Cardiac fibroblast (primary cell): ENCODE results near the gene ZNF791.
"Not testable (repeated sequence)": the region's sequence is repeated elsewhere in the genome, so short reads cannot be mapped to it uniquely, and the experiment has no call there.

ENCODE experiments used
- DNase-seq, 2 donors: peaks; one replicate each; pipeline versions ENCODE4 v3.0.0 to v3.0.0-alpha.2; 2010; ENCODE audit warnings: low read depth in 2 of 2
- H3K4me3 ChIP-seq, 2 donors: replicated peaks in 1 of 2; 1 replicate in 1 of 2; 2 replicates in 1 of 2; pipeline ENCODE4 v1.5.1; 2011; ENCODE audit warnings: low read depth in 2 of 2, low read length in 2 of 2, mild to moderate bottlenecking in 2 of 2, moderate library complexity in 1 of 2
- TF ChIP-seq, protein P1 (sequence below): IDR thresholded peaks from one replicate; pipeline ENCODE4 v1.5.1; 2011; ENCODE audit warnings: low read depth, mild to moderate bottlenecking, low read length, inconsistent platforms

Gene ZNF791

DNA sequence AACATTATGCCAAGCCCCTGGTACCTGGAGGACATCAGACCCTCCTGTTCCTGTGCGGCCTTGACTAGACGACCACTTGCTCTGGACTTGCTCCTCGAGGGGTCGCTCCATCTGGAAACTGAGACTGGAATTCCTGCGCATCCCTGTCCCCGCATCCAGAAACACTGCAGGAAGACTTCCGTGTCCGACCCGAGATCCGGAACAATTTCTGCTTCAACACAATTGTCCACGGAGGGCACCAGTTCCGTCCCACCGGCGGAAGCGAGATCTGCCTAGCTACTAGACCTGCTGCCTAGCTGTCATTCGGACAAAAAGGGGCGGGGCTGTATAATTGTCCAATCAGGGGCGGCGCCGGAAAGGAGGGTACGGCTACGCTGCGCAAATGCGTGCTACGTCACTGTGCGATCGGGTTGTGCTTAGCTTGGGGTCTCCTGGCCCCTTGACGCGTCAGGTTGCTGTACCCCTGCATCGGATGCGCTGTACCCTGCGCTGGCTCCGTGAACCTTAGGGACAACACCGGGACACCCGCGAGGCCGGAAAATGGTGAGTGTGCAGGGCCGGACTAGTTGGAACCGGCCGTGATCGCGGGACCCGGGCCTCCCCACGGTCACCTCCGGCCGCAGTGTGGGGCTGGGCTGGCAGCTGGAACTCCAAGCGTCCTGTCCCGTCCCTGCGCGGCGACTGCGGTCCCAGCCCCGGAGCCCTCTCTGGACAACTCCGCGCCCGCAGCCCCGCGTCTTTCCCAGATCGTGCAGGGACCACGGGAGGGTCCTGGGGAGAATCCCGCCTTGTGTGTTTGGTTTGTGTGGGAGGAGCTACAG is at the start of gene ZNF791, which contains the start of gene ZNF490:
Gene ZNF791 (plus strand): TSS at position 381 of the 821 bp plus-strand sequence. CDS start 160 bp downstream, at position 541.
Gene ZNF490 (minus strand): TSS at position 274 of the 821 bp plus-strand sequence. CDS start 133 bp downstream, at position 141.
- DNase-seq: peak; percentile 98
- peak within 1 kb of the TSS; percentile 99 to 100 for H3K4me3 ChIP-seq
- TF ChIP-seq, protein P1, sequence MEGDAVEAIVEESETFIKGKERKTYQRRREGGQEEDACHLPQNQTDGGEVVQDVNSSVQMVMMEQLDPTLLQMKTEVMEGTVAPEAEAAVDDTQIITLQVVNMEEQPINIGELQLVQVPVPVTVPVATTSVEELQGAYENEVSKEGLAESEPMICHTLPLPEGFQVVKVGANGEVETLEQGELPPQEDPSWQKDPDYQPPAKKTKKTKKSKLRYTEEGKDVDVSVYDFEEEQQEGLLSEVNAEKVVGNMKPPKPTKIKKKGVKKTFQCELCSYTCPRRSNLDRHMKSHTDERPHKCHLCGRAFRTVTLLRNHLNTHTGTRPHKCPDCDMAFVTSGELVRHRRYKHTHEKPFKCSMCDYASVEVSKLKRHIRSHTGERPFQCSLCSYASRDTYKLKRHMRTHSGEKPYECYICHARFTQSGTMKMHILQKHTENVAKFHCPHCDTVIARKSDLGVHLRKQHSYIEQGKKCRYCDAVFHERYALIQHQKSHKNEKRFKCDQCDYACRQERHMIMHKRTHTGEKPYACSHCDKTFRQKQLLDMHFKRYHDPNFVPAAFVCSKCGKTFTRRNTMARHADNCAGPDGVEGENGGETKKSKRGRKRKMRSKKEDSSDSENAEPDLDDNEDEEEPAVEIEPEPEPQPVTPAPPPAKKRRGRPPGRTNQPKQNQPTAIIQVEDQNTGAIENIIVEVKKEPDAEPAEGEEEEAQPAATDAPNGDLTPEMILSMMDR: no peak

DNA sequence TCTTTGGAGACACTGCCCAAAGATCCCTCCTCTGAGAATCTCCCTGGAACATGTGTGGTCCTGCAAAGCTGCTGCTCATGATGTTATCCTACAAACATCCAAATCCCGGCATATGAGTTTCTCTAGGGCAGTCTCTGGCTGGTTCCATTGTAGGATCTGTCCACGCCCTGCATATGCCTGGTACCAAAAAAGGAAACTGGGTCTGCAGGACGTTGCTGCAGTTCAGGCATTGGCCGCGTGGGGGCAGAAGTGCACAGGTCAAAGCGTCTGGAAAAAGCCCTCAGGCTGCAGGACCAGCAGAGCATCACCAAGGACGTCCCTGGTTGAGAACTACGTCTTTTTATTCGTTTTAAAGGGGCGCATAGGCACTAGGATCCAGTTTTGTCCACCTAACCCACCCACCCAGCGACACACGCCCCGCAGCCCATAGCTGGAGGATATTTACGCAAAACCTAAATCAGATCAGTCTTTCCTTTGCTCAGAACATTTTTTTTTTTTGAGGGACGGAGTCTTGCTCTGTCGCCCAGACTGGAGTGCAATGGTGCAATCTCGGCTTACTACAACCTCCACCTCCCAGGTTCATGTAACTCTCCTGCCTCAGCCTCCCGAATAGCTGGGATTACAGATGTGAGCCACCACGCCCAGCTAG is 46.6 kb upstream of the ZNF791 start:
- H3K4me3 ChIP-seq: no peak overlapping the region
- peak; percentile 90 to 91 for DNase-seq

DNA sequence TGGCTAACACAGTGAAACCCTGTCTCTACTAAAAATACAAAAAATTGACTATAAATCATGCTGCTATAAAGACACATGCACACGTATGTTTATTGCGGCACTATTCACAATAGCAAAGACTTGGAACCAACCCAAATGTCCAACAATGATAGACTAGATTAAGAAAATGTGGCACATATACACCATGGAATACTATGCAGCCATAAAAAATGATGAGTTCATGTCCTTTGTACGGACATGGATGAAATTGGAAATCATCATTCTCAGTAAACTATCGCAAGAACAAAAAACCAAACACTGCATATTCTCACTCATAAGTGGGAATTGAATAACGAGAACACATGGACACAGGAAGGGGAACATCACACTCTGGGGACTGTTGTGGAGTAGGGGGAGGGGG is 44.3 kb upstream of the ZNF791 start:
- DNase-seq, H3K4me3 ChIP-seq: not testable (repeated sequence)

More for the DNA sequence above, 46.6 kb upstream of the ZNF791 start:
- TF ChIP-seq, protein P1: peak; percentile 97

DNA sequence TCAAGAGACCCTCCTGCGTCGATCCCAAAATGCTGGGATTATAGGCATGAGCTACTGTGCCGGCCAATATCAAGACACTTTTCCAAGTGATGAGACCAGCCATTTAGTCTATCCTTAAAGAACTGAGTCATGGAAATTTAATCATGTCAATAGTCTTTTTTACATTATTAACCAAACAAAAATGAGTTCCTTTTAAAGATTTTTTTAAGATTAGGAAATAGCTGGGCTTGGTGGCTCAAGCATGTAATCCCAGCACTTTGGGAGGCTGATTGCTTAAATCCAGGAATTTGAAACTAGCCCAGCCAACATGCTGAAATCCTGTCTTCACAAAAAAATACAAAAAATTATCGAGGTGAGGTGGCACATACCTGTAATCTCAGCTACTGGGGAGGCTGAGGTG is 42.8 kb upstream of the ZNF791 start:
- DNase-seq: peak in 1 of 2 donors; percentile 12
- H3K4me3 ChIP-seq: no peak overlapping the region
- TF ChIP-seq, protein P1: no peak

DNA sequence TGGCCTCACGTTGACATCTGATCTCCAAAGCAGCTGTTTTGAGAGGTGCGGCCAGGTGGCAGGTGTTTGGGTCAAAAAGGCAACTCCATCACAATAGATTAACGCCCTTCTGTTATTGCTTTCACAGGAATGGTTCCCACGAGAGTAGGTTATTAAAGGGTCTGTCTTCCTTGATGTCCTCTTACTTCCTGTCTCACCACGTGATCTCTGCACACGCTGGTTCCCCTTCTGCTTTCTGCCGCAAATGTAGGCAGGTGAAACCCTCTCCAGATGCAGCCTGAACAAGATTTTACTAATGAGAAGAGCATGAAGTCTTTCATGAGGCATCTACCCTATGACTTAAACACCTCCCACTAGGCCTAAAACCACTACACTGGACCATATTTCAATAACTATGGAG is 36.7 kb upstream of the ZNF791 start:
- H3K4me3 ChIP-seq: no peak overlapping the region
- no peak for DNase-seq
- TF ChIP-seq, protein P1: no peak

DNA sequence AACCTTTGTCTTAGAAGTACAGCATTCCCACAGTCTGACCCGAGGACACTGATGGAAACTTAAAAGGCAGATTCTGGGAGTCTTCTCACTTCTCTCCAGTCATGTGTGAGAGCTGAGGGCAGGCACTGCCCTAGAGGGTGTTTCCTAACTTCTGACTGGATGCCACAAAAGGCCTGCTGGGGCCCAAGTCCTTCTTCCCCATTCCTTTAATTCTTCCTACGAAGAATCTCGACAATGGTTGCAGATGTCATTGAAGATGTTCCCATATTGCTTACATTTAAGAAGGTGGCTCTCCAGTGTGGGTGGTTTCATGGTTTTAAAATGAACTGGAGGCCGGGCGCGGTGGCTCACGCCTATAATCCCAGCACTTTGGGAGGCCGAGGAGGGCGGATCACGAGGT is 32.1 kb upstream of the ZNF791 start:
- TF ChIP-seq, protein P1: no peak
- H3K4me3 ChIP-seq: no peak overlapping the region
- DNase-seq: no peak

DNA sequence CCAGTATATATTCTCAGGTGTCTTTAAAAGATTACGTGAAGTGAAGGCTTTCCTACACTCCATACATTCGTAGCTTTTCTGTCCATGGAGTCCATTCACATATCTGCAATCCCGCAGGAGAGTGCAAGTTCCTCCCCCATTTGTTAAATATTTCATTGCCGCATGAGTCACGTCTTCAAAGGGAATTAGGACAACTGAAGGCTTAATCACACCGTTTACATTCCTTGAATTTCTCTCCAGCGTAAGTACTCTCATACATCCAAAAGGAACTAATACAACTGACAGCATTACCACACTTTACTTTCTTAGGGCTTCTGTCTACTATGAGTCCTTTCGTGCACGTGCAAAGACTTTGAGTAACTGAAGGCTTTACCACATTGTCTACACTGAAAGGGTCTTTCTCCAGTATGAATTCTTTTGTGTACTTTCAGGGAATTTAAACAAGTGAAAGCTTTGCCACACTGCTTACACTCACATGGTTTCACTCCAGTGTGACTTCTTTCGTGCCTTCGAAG is 30.5 kb upstream of the ZNF791 start:
- TF ChIP-seq, protein P1: no peak
- H3K4me3 ChIP-seq: no peak overlapping the region
- DNase-seq: peak; percentile 11 to 75
